ENCODE data around the gene ELF3. TPM values are rescaled to one million over a fixed set of nuclear protein-coding genes. Genes with fewer than 3 reads are reported as not detected.

ELF3 gene
- total and polyA plus RNA-seq, 2 of the 13 experiments (the other 11 are each of a cell fraction or from before 2014, with no cell fraction given), result 11.5 to 55.1 TPM

- TF ChIP-seq ZBTB38 (CRISPR knock-in tag; IDR thresholded peaks at IDR 0.05) (peak; percentile 50; the same call in 1 of the 2 replicates), ZFY (CRISPR knock-in tag; IDR thresholded peaks at IDR 0.05) (no peak), ZNF510 (CRISPR knock-in tag; IDR thresholded peaks at IDR 0.05; ENCODE audit: low read depth) (no peak), ZNF724P (CRISPR knock-in tag; IDR thresholded peaks at IDR 0.05; ENCODE audit: borderline replicate concordance) (no peak), HBP1 (CRISPR knock-in tag; IDR thresholded peaks at IDR 0.05; ENCODE audit: low read depth) (no peak), RFX5 (IDR thresholded peaks at IDR 0.05; ENCODE audit: low read depth, low read length) (no peak), E2F1 (CRISPR knock-in tag; IDR thresholded peaks at IDR 0.05) (no peak), KDM1A (CRISPR knock-in tag; IDR thresholded peaks at IDR 0.05) (no peak), ZNF614 (CRISPR knock-in tag; IDR thresholded peaks at IDR 0.05; ENCODE audit: borderline replicate concordance) (no peak), ZSCAN31 (CRISPR knock-in tag; IDR thresholded peaks at IDR 0.05; ENCODE audit: low read depth) (0 out of 2 replicates have a peak, but pooled peaks have one; percentile 43), ZNF773 (CRISPR knock-in tag; IDR thresholded peaks at IDR 0.05; ENCODE audit: borderline replicate concordance) (no peak), SRF (IDR thresholded peaks at IDR 0.05; ENCODE audit: low read depth, low read length) (no peak), ZFP91 (CRISPR knock-in tag; IDR thresholded peaks at IDR 0.05; ENCODE audit: borderline replicate concordance) (peak; percentile 56), ARID2 (CRISPR knock-in tag; IDR thresholded peaks at IDR 0.05; ENCODE audit: borderline replicate concordance) (peak; percentile 76), ZBTB3 (CRISPR knock-in tag; IDR thresholded peaks at IDR 0.05; ENCODE audit: borderline replicate concordance, low read depth) (no peak), ERF (CRISPR knock-in tag; IDR thresholded peaks at IDR 0.05) (no peak), NR2F2 (IDR thresholded peaks at IDR 0.05; ENCODE audit: borderline replicate concordance, low read depth) (no peak), ZNF543 (CRISPR knock-in tag; IDR thresholded peaks at IDR 0.05) (no peak), NCOA5 (CRISPR knock-in tag; IDR thresholded peaks at IDR 0.05) (no peak), BATF2 (CRISPR knock-in tag; IDR thresholded peaks at IDR 0.05) (no peak), AGO2 (optimal IDR thresholded peaks at IDR 0.05; ENCODE audit: low read depth, low read length) (no peak), ZNF674 (CRISPR knock-in tag; IDR thresholded peaks at IDR 0.05; ENCODE audit: low read depth) (no peak), KDM2A (CRISPR knock-in tag; IDR thresholded peaks at IDR 0.05; ENCODE audit: borderline replicate concordance, low read depth) (peak; percentile 55), ZSCAN5A (CRISPR knock-in tag; IDR thresholded peaks at IDR 0.05; ENCODE audit: borderline replicate concordance) (no peak), RARG (CRISPR knock-in tag; IDR thresholded peaks at IDR 0.05; ENCODE audit: low read depth) (no peak)
Observed at GRCh38 chr1:202056644-202057334, 46.4 kb downstream of the ELF3 start (continued).
